ENCODE results near the gene PHACTR1. TPM values are rescaled to one million over a fixed set of nuclear protein-coding genes. Genes with fewer than 3 reads are reported as not detected.

The PHACTR1 gene
- total and polyA plus RNA-seq, 2 of the 4 experiments (the other 2 are of a cell fraction): not detected

DNA sequence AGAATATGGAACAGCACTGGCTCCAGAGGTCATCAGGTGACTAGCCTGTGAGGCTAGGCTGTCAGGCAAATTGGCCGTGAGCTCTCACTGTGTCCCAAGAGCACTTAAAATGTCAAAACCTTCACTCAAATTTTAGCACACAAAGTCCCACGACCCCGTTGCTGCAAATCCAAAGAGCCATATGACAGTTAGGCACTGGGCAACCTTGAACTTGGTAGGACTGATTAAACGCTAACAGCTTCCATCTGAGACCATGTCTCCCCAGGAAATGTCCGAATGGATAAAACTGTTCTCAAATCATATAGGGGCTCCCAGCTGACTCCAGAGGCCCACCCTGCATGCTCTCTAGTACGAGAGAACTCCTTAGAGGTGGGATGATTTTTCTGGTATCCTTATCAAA is 196.6 kb downstream of the PHACTR1 start:
- intact Hi-C loops (cut with micrococcal nuclease) (no loop called here), dilution Hi-C loops (cut with HindIII; ENCODE audit: low sequenced_read_pairs, unreplicated experiment) (no loop called here), in situ Hi-C loops (cut with MboI; ENCODE audit: low sequenced_read_pairs) (no loop called here)
- POLR2A ChIA-PET (ENCODE audit: unreplicated experiment): no interaction called here
- no peak overlapping the region for H2AK5ac ChIP-seq (ENCODE audit: low read depth, low read length)
- no peak overlapping the region for H2BK5ac ChIP-seq (ENCODE audit: low read depth, low read length, poor library complexity, severe bottlenecking)
- WGBS, 2 experiments (ENCODE audit: extremely low coverage in 2 of 2, insufficient read length in 1 of 2): no CpG with 5 or more reads among the region's 6 CpGs
- H2BK15ac ChIP-seq (ENCODE audit: low read depth, low read length): no peak overlapping the region
- H3K36me3 ChIP-seq (ENCODE audit: control insufficient read depth, insufficient read depth, low read length): no peaks in the 10 kb centered on the region
- no peak overlapping the region for H3K4me3 ChIP-seq (ENCODE audit: insufficient read depth, low read depth, low read length)
- no peak overlapping the region for H3K14ac ChIP-seq (replicated peaks; ENCODE audit: low read depth, low read length)
- ATAC-seq (ENCODE audit: low read depth) (no peak), DNase-seq (no peak)
- H2BK20ac ChIP-seq (ENCODE audit: low read depth, low read length): no peak overlapping the region
- H2AFZ ChIP-seq (replicated peaks; ENCODE audit: low read length, poor library complexity): no peak overlapping the region
- H3K9me3 ChIP-seq (ENCODE audit: control insufficient read depth, insufficient read depth, low read length): peaks cover 2% of the 10 kb centered on the region; the same call in 1 of the 2 replicates
- BruUV-seq (replicated peaks): no TSS peak
- H4K8ac ChIP-seq (ENCODE audit: low read depth in 2 of 2, low read length in 2 of 2): no peak overlapping the region
- no peak overlapping the region for H3K4ac ChIP-seq (ENCODE audit: low read depth, low read length)
- no peak overlapping the region for H3K4me2 ChIP-seq (ENCODE audit: low read depth, low read length)
- H3K27ac ChIP-seq (ENCODE audit: insufficient read depth, low read length): no peak overlapping the region
- no peaks in the 10 kb centered on the region for H3K79me1 ChIP-seq (ENCODE audit: low read depth in 1 of 2, low read length in 2 of 2)
- no peaks in the 10 kb centered on the region for H3K27me3 ChIP-seq (ENCODE audit: control insufficient read depth, insufficient read depth, low read length)
- no peaks in the 10 kb centered on the region for H4K20me1 ChIP-seq (ENCODE audit: insufficient read depth, low read length)
- H3K18ac ChIP-seq (ENCODE audit: low read depth, low read length): no peak overlapping the region
- no peak overlapping the region for H4K5ac ChIP-seq (ENCODE audit: low read depth, low read length)
- TF ChIP-seq BHLHE40 (IDR thresholded peaks at IDR 0.05; ENCODE audit: low read depth, low read length): no peak
- TF ChIP-seq CTCF (conservative IDR thresholded peaks at IDR 0.05; ENCODE audit: low read depth, low read length): no peak
- no peak for TF ChIP-seq USF2 (IDR thresholded peaks at IDR 0.05; ENCODE audit: low read depth, low read length)
- no peak for TF ChIP-seq FOS (IDR thresholded peaks at IDR 0.05; ENCODE audit: low read depth, low read length)
- no peak for TF ChIP-seq RCOR1 (IDR thresholded peaks at IDR 0.05; ENCODE audit: insufficient replicate concordance, low read length)
- TF ChIP-seq CHD1 (IDR thresholded peaks at IDR 0.05; ENCODE audit: low read depth, low read length): no peak
- TF ChIP-seq, protein P1, sequence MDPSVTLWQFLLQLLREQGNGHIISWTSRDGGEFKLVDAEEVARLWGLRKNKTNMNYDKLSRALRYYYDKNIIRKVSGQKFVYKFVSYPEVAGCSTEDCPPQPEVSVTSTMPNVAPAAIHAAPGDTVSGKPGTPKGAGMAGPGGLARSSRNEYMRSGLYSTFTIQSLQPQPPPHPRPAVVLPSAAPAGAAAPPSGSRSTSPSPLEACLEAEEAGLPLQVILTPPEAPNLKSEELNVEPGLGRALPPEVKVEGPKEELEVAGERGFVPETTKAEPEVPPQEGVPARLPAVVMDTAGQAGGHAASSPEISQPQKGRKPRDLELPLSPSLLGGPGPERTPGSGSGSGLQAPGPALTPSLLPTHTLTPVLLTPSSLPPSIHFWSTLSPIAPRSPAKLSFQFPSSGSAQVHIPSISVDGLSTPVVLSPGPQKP (IDR thresholded peaks at IDR 0.05; ENCODE audit: borderline replicate concordance, low read depth, low read length): no peak
- TF ChIP-seq RAD21 (IDR thresholded peaks at IDR 0.05; ENCODE audit: low read length): no peak
- no peak for TF ChIP-seq MAFK (IDR thresholded peaks at IDR 0.05; ENCODE audit: low read depth, low read length)
- TF ChIP-seq NFE2L2 (IDR thresholded peaks at IDR 0.05; ENCODE audit: low read depth, low read length): no peak
- no peak overlapping the region for H3K23ac ChIP-seq (ENCODE audit: low read depth, low read length)
- no peak overlapping the region for H3K56ac ChIP-seq (ENCODE audit: extremely low read depth, insufficient read depth, low read length)
- no peak overlapping the region for H2BK120ac ChIP-seq (ENCODE audit: low read depth, low read length)
- H4K91ac ChIP-seq (ENCODE audit: insufficient read depth, low read depth, low read length): no peak overlapping the region
- H3K9me1 ChIP-seq (ENCODE audit: insufficient read depth, low read length): no peaks in the 10 kb centered on the region
- CTCF ChIA-PET: interaction anchor here (0.8 kb wide), 1 partner anchor 9 kb away, joined by 3 read pairs; no protein-coding TSS in a partner anchor
- no peak overlapping the region for H2AK9ac ChIP-seq (replicated peaks; ENCODE audit: low read depth, low read length, poor library complexity)
- H3K9ac ChIP-seq (ENCODE audit: low read depth, low read length): no peak overlapping the region
- H3K4me1 ChIP-seq (ENCODE audit: control insufficient read depth, insufficient read depth, low read length): no peaks in the 10 kb centered on the region
